H1 (cell line): Measurements from ENCODE around the gene MFRP. TPM values are rescaled to one million over a fixed set of nuclear protein-coding genes. Genes with fewer than 3 reads are reported as not detected.

Experiments
- BCL11A ChIP-seq, 2 experiments: IDR thresholded peaks; one replicate each; pipeline ENCODE4 v1.6.1; 2011; ENCODE audit warnings: low read depth in 2 of 2, low read length in 2 of 2, mild to moderate bottlenecking in 2 of 2
- BRCA1 ChIP-seq: IDR thresholded peaks from 2 replicates; pipeline ENCODE4 v1.6.1; 2012; ENCODE audit warnings: low read depth, low read length, improper control_type of control experiment
- EZH2 ChIP-seq: fragments of 200-600 bp; sonication (generic); IDR thresholded peaks from 2 replicates; pipeline ENCODE4 v1.7.1; 2012; ENCODE audit warnings: low read depth, mild to moderate bottlenecking, moderate library complexity, low read length, inconsistent platforms; ENCODE audit not compliant: severe bottlenecking
- JUN ChIP-seq: IDR thresholded peaks from 2 replicates; pipeline ENCODE4 v1.6.1; 2011; ENCODE audit warnings: low read depth, mild to moderate bottlenecking, improper control_type of control experiment, low read length
- KDM1A ChIP-seq: fragments of 200-600, 300-600 bp; sonication (generic); IDR thresholded peaks from 2 replicates; pipeline ENCODE4 v1.7.1; 2016; ENCODE audit warnings: mild to moderate bottlenecking, low read length, borderline replicate concordance
- POU5F1 ChIP-seq: IDR thresholded peaks from 2 replicates; pipeline ENCODE4 v1.6.1; 2011; ENCODE audit warnings: low read depth, mild to moderate bottlenecking, low read length, moderate library complexity
- SP1 ChIP-seq: IDR thresholded peaks from 2 replicates; pipeline ENCODE4 v1.6.1; 2011; ENCODE audit warnings: low read depth, low read length
- polyA plus RNA-seq, 7 experiments: library from polyadenylated mRNA; depleted of rRNA in 3 of 7; stranded (reverse) in 5 of 7; unstranded in 2 of 7; fragments of >200 nt in 5 of 7; fragments of 200-250 nt in 2 of 7; gene quantifications; 1 replicate in 5 of 7; 2 replicates in 1 of 7; 4 replicates in 1 of 7; pipeline versions ENCODE4 v1.2.1 to v1.2.3, GENCODE V29; 2011 to 2013; ENCODE audit warnings: missing spikeins in 2 of 7, mixed read lengths in 2 of 7
- total RNA-seq: library from RNA; stranded (reverse); fragmentation: NEBNext Ultra II Directional; extraction: Animal tissue kit (Norgen Biotek cat#: 25700); gene quantifications from 2 replicates; pipeline ENCODE4 v1.2.1, GENCODE V29; 2021

Gene MFRP
- total and polyA plus RNA-seq, 2 of the 8 experiments (the other 6 are each of a cell fraction or from before 2014, with no cell fraction given), result 0.02 TPM; not detected in 1

DNA sequence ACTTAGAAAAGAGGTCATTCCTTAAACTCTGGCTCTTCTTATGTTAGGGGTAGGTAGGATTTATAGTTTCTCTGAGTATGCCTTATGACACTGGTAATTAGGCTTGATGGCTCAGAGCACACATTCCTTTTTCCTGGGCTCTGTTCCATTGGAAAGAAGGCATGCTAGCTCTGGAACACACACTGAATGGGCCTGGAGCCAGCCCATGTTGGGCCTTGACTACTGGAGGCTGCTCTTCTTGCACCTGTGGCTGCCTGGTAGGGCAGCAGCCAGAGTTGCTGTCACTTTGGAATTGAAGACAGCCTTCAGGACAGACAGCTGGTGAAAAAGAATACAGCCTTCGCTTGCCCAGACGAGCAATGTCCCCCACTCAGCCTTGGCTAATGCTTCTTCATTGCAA is 47.8 kb downstream of the MFRP start (continued):
- TF ChIP-seq JUN, result no peak
- no peak for TF ChIP-seq BCL11A (IDR thresholded peaks at IDR 0.05; ENCODE audit: low read depth in 2 of 2, low read length in 2 of 2)
- TF ChIP-seq SP1, result no peak
- TF ChIP-seq KDM1A, result no peak
- TF ChIP-seq EZH2, result no peak
- no peak for TF ChIP-seq BRCA1
- no peak for TF ChIP-seq POU5F1
